GM12875 (cell line): ENCODE data around the gene BTBD19.
"Not testable (repeated sequence)": the region's sequence is repeated elsewhere in the genome, so short reads cannot be mapped to it uniquely, and the experiment has no call there.

ENCODE experiments used
- H3K4me3 ChIP-seq: one replicate; pipeline ENCODE4 v1.5.1; 2011; ENCODE audit warnings: low read depth, low read length, control low read depth
- TF ChIP-seq, protein P1 (sequence below): IDR thresholded peaks from 2 replicates; pipeline ENCODE4 v1.5.1; 2011; ENCODE audit warnings: low read depth, mild to moderate bottlenecking, control low read depth, inconsistent platforms, low read length, moderate library complexity, borderline replicate concordance; ENCODE audit not compliant: insufficient read depth

BTBD19 gene

DNA sequence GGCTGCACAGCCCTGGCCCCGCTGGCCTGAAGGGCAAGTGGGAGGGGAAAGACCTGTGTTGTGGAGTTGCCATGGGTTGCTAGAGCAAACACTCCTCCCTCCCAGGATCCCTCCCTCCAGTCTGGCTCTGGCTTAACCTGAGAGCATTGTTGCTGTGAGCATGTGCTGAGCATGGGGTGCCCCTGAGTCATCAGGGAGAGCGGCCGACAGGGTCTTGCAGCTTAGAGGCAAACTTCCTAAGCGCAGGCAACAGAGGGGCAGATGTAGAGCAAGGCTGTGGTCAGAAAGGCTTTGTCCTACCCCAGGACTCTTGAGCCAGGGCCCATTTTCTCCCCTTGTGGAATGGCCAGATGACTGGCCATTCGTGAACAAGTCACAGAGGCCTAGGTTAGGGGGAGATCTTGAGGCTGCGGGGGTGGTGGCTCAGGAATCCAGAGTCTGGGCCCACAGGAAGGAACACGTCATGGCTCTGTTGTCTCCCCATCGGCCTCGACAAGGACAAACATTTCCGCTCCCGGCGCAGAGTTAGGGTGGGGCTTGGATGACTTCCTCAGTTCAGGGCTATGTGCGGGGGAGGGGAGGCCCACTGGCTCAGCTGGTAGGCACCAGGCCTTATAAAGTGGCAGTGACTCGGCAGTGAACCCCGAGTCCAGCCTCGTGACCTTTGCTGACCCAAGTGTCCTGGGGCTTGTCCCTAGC, 810 bp upstream of the BTBD19 start:
- TF ChIP-seq, protein P1, sequence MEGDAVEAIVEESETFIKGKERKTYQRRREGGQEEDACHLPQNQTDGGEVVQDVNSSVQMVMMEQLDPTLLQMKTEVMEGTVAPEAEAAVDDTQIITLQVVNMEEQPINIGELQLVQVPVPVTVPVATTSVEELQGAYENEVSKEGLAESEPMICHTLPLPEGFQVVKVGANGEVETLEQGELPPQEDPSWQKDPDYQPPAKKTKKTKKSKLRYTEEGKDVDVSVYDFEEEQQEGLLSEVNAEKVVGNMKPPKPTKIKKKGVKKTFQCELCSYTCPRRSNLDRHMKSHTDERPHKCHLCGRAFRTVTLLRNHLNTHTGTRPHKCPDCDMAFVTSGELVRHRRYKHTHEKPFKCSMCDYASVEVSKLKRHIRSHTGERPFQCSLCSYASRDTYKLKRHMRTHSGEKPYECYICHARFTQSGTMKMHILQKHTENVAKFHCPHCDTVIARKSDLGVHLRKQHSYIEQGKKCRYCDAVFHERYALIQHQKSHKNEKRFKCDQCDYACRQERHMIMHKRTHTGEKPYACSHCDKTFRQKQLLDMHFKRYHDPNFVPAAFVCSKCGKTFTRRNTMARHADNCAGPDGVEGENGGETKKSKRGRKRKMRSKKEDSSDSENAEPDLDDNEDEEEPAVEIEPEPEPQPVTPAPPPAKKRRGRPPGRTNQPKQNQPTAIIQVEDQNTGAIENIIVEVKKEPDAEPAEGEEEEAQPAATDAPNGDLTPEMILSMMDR: no peak
- H3K4me3 ChIP-seq: no peak overlapping the region

DNA sequence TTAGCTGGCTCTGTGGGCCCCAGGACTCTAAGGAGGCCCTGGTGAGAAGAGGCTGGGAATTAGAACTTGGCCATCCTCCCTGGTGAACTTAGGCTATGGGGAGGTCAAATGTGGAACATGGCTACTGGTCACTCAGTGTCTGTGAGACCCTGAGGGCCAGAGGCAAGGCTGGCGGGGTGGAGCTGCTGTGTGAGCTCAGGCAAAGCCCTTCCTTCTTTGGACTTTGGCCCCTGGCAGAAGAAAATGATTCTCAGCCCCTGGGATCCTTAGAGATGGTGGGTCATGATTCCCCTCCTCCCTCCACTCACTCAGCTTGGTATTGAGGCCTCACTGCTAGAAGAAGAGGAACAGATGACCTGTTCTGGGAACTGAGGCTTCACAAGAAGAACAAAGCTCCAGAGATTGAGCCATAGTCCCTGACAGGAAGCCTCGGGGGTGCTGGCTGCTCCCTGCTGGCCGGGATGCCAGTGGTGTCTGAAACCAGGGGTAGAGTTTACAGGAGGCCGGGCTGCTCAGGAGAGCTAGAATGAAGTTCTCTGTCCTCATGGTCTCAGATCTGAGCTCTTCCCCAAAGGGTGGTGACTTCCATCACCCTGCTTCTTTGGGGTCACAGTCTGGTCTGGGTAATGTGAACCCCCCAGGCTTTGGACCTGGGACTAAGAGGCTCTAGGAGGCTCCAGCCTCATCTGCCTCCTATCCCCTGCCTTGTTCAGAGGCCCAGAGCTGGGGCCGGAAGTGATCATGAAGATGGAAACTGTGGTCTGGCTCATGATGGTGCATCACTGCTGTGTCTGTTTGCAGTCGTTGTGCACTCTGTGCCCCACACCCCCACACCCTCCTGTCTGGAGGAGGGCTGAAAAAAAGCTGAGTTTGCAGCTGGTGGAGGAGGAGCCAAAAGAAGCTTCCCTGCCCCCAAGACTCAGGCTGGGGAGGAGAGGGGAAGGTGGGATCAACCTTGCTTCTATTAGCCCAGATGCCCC, 905 bp downstream of the BTBD19 start:
- TF ChIP-seq, protein P1: no peak
- no peak overlapping the region for H3K4me3 ChIP-seq

DNA sequence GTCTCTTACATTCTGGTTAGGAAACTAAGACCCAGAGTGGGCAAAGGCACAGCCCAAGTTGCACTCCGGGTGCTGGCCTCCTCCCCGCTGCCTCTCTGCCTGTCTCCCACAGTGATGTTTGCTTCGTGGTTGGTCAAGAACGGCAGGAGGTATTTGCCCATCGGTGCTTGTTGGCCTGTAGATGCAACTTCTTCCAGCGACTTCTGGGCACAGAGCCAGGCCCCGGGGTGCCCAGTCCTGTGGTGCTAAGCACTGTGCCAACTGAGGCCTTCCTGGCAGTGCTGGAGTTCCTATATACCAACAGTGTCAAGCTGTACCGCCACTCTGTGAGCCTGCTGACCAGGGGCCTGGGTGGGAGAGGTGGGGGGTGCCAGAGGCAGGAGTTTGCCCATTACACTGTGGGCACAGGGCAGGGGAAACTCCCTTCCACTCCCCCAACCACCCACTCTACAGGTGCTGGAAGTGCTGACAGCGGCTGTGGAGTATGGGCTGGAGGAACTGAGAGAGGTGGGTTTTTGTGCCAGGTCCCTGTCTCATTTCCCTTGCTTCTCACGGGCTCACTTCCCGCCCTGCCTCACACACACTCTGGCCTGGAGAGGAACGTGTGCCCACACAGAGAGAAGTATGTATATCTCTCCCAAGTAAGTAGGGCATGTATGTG, 1.9 kb downstream of the BTBD19 start:
- TF ChIP-seq, protein P1: no peak
- H3K4me3 ChIP-seq: no peak overlapping the region

DNA sequence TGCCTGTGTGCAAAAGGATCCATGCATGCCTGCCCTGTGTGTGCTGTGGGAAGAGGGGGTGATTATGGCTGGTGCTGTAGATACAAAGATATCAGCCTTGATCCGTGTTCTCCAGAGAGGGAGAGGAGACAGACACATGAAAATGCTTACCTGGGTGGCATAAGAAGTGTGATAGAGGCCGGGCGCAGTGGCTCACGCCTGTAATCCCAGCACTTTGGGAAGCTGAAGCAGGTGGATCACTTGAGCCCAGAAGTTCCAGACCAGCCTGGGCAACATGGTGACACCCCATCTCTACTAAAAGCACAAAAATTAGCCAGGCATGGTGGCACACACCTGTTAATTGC, 2.4 kb downstream of the BTBD19 start:
- H3K4me3 ChIP-seq: not testable (repeated sequence)

DNA sequence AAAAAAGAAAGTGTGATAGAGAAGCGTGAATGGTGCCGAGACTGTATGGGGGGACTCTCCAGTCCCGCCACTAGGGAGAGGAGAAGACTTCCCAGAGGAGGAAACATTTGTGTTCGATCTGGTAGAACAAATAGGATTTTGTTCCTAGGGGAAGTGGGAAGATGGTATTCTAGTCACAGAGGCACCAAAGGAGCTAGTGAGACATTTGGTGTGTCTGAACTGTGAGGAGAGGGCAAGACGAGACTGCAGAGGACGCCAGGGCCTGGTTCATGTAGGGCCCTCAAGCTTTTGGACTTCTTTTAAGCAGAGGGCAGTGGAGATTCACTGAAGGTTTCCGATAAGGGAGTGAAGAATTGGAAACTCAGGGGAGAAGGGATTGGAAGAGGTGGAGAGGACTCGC, 2.9 kb downstream of the BTBD19 start:
- H3K4me3 ChIP-seq: no peak overlapping the region
- TF ChIP-seq, protein P1: no peak

DNA sequence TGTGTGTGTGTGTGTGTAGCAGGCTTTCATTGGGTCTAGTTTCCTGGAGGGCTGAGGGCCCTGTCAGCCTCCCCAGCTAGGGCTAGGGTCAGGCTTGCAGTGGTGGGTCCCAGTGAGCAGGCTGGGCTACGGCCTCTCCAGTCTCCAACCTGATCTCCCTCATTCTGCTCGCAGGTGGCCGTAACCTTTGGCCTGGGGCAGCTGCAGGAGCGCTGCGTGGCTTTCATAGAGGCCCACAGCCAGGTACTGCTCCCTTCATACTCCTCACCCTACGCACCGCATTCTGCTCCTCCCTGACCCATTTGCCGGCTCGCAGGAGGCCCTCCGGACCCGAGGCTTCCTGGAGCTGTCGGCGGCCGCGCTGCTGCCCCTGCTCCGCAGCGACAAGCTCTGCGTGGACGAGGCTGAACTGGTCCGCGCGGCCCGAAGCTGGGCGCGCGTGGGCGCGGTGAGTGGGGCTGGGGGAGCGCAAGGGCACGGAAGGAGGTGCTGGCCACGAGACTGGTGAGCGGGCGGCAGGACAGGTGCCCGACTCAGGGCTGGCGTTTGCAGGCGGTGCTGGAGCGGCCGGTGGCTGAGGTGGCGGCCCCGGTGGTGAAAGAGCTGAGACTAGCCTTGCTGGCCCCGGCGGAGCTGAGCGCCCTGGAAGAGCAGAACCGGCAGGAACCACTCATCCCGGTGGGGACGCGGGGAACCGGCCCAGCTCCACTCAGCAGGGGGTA, 4.7 kb downstream of the BTBD19 start:
- TF ChIP-seq, protein P1: no peak
- H3K4me3 ChIP-seq: no peak overlapping the region

DNA sequence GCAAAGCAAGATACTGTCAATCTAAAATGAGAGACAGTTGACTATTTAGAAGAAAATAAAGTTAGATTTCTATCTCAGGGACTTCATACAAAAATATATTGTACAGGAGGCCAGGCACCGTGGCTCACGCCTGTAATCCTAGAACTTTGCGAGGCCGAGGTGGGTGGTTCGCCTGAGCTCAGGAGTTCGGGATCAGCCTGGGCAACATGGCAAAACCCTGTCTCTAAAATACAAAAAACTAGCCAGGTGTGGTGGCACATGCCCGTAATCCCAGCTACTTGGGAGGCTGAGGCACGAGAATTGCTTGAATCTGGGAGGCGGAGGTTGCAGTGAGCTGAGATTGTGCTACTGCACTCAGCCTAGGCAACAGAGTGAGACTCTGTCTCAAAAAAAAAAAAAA, 7.6 kb downstream of the BTBD19 start:
- not testable (repeated sequence) for H3K4me3 ChIP-seq

DNA sequence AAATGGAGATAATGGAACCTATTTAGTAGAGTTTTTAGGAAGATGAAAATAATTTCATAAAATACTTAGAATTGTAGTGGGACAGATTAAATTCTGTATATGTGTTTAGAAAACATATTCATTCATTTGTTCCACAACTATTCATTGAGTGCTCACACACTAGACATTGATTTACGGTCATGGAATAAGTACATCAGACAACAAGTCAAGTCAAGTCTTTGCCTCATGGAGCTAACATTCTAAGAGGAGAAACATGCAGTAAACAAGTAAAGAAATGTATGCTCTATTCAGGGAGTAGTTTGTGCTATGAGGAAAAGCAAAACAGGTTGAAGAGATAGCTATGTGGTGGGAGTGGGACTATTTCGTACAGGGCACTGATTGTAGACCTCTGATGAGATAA, 9.0 kb downstream of the BTBD19 start:
- H3K4me3 ChIP-seq: no peak overlapping the region
- TF ChIP-seq, protein P1: no peak
